DND-41 (cell line): ENCODE data around the gene PCDHB6.
"Not testable (repeated sequence)": the region's sequence is repeated elsewhere in the genome, so short reads cannot be mapped to it uniquely, and the experiment has no call there.

ENCODE experiments used
- ATAC-seq: fragments of 200-7000 bp; cut with Tn5 transposase; 3 replicates; pipeline ENCODE4 v1.9.1; 2021; ENCODE audit warnings: low read depth; ENCODE audit not compliant: insufficient read depth
- DNase-seq: peaks from one replicate; pipeline ENCODE4 v3.0.0-alpha.2; 2020
- H2AFZ ChIP-seq: 2 replicates; pipeline ENCODE4 v1.6.0; 2012; ENCODE audit warnings: low read depth, low read length
- H3K27ac ChIP-seq: 2 replicates; pipeline ENCODE4 v1.5.1; 2012; ENCODE audit warnings: low read length, inconsistent platforms
- H3K27me3 ChIP-seq: fragments of 200-600 bp; sonication (generic); 2 replicates; pipeline ENCODE4 v1.6.0; 2012; ENCODE audit warnings: low read length, mild to moderate bottlenecking, inconsistent platforms; ENCODE audit not compliant: insufficient read depth, poor library complexity
- H3K36me3 ChIP-seq: 2 replicates; pipeline ENCODE4 v1.5.1; 2012; ENCODE audit warnings: low read length, inconsistent platforms; ENCODE audit not compliant: insufficient read depth
- H3K4me1 ChIP-seq: 2 replicates; pipeline ENCODE4 v1.5.1; 2012; ENCODE audit warnings: mild to moderate bottlenecking, low read length; ENCODE audit not compliant: insufficient read depth
- H3K4me2 ChIP-seq: 2 replicates; pipeline ENCODE4 v1.6.0; 2012; ENCODE audit warnings: mild to moderate bottlenecking, moderate library complexity, low read length, inconsistent platforms; ENCODE audit not compliant: insufficient read depth
- H3K4me3 ChIP-seq, 2 experiments: fragments of 200-600 bp in 1 of 2; shearing (Covaris generic) in 1 of 2; 2 replicates each; pipeline ENCODE4 v1.5.1; 2012 to 2016; ENCODE audit warnings: inconsistent platforms in 2 of 2, low read length in 2 of 2, mild to moderate bottlenecking in 2 of 2, low read depth in 1 of 2, moderate library complexity in 1 of 2
- H3K79me2 ChIP-seq: 2 replicates; pipeline ENCODE4 v1.6.0; 2012; ENCODE audit warnings: low read length, inconsistent platforms; ENCODE audit not compliant: insufficient read depth
- H3K9ac ChIP-seq: 2 replicates; pipeline ENCODE4 v1.6.0; 2012; ENCODE audit warnings: low read depth, mild to moderate bottlenecking, inconsistent platforms, low read length, moderate library complexity
- H3K9me3 ChIP-seq: 2 replicates; pipeline ENCODE4 v1.5.1; 2012; ENCODE audit warnings: low read length, moderate library complexity, mild to moderate bottlenecking, inconsistent platforms; ENCODE audit not compliant: insufficient read depth, severe bottlenecking
- H4K20me1 ChIP-seq: 2 replicates; pipeline ENCODE4 v1.6.0; 2012; ENCODE audit warnings: low read length; ENCODE audit not compliant: insufficient read depth
- EZH2 ChIP-seq: IDR thresholded peaks from 3 replicates; pipeline ENCODE4 v1.6.1; 2012; ENCODE audit warnings: borderline replicate concordance, low read depth, mild to moderate bottlenecking, moderate library complexity, low read length, inconsistent platforms; ENCODE audit not compliant: severe bottlenecking
- TF ChIP-seq, protein P1 (sequence below): IDR thresholded peaks from 2 replicates; pipeline ENCODE4 v1.5.1; 2012; ENCODE audit warnings: borderline replicate concordance, low read length, moderate library complexity, mild to moderate bottlenecking; ENCODE audit not compliant: poor library complexity, severe bottlenecking; ENCODE audit errors: extremely low read depth

Gene PCDHB6

DNA sequence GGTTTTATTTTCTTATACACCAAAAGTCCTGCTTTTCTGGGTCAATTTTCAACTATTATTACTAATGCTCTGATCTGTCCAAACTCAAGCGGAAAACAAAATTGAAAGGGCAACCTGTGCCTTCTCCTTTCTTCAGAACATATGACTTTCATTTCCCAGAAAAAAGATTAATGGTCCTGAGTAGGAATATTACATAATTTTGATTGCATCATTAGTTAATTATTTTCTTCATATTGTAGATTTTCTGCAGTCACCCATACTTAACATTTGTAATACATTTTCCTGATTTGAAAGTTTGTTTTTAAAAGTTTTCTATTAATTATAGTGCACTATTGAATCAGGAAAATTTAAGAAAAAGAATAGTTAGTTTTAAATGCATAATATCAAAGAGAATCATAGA lies 26.1 kb downstream of the PCDHB6 start:
- DNase-seq = no peak
- H2AFZ ChIP-seq = no peak overlapping the region
- no peaks in the 10 kb centered on the region for H3K9me3 ChIP-seq
- H3K27me3 ChIP-seq = peaks cover 8% of the 10 kb centered on the region
- H3K79me2 ChIP-seq = no peaks in the 10 kb centered on the region
- H4K20me1 ChIP-seq = no peaks in the 10 kb centered on the region
- no peak overlapping the region for H3K4me3 ChIP-seq
- no peaks in the 10 kb centered on the region for H3K36me3 ChIP-seq
- no peak for ATAC-seq
- no peak overlapping the region for H3K27ac ChIP-seq
- no peaks in the 10 kb centered on the region for H3K4me1 ChIP-seq
- TF ChIP-seq, protein P1, sequence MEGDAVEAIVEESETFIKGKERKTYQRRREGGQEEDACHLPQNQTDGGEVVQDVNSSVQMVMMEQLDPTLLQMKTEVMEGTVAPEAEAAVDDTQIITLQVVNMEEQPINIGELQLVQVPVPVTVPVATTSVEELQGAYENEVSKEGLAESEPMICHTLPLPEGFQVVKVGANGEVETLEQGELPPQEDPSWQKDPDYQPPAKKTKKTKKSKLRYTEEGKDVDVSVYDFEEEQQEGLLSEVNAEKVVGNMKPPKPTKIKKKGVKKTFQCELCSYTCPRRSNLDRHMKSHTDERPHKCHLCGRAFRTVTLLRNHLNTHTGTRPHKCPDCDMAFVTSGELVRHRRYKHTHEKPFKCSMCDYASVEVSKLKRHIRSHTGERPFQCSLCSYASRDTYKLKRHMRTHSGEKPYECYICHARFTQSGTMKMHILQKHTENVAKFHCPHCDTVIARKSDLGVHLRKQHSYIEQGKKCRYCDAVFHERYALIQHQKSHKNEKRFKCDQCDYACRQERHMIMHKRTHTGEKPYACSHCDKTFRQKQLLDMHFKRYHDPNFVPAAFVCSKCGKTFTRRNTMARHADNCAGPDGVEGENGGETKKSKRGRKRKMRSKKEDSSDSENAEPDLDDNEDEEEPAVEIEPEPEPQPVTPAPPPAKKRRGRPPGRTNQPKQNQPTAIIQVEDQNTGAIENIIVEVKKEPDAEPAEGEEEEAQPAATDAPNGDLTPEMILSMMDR = no peak
- no peak for TF ChIP-seq EZH2
- H3K4me2 ChIP-seq = no peak overlapping the region
- no peak overlapping the region for H3K9ac ChIP-seq

DNA sequence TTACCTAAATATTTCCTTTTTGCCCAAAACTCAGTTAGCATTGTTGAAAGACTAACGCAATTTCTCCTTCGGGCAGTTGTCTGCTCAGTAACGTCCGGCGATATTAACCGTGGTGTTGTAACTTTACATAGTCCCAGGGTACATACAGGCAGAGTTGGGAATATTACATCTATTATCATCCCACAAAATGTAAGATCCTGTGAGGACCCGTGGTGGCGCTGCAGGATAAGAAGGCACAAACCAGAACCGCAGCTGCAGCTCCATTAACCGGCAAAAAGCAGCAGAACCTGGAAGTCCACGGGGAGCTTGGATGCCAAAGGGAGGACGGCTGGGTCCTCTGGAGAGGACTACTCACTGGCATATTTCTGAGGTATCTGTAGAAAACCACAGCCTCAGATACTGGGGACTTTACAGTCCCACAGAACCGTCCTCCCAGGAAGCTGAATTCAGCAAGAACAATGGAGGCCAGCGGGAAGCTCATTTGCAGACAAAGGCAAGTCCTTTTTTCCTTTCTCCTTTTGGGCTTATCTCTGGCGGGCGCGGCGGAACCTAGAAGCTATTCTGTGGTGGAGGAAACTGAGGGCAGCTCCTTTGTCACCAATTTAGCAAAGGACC lies 27.8 kb downstream of the PCDHB6 start, which contains the start of gene PCDHB8:
Gene PCDHB8, plus strand, starts transcription at position 214 of the 615 bp plus-strand sequence. Its CDS starts 245 bp downstream, at position 459.
- ATAC-seq, DNase-seq, H3K4me3 ChIP-seq: not testable (repeated sequence)

DNA sequence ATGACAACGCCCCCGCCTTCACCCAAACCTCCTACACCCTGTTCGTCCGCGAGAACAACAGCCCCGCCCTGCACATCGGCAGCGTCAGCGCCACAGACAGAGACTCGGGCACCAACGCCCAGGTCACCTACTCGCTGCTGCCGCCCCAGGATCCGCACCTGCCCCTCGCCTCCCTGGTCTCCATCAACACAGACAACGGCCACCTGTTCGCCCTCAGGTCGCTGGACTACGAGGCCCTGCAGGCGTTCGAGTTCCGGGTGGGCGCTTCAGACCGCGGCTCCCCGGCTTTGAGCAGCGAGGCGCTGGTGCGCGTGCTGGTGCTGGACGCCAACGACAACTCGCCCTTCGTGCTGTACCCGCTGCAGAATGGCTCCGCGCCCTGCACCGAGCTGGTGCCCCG lies 29.5 kb downstream of the PCDHB6 start:
- not testable (repeated sequence) for H3K4me2 ChIP-seq, H3K27me3 ChIP-seq, H3K9me3 ChIP-seq, H3K9ac ChIP-seq, H3K79me2 ChIP-seq, H4K20me1 ChIP-seq, H2AFZ ChIP-seq, H3K4me3 ChIP-seq, H3K36me3 ChIP-seq, H3K27ac ChIP-seq, DNase-seq, H3K4me1 ChIP-seq, ATAC-seq

More for the DNA sequence above, 27.8 kb downstream of the PCDHB6 start, which contains the start of gene PCDHB8:
- H2AFZ ChIP-seq, H3K9me3 ChIP-seq, H3K27me3 ChIP-seq, H4K20me1 ChIP-seq, H3K79me2 ChIP-seq, H3K36me3 ChIP-seq, H3K9ac ChIP-seq, H3K4me1 ChIP-seq, H3K27ac ChIP-seq, H3K4me2 ChIP-seq: not testable (repeated sequence)

DNA sequence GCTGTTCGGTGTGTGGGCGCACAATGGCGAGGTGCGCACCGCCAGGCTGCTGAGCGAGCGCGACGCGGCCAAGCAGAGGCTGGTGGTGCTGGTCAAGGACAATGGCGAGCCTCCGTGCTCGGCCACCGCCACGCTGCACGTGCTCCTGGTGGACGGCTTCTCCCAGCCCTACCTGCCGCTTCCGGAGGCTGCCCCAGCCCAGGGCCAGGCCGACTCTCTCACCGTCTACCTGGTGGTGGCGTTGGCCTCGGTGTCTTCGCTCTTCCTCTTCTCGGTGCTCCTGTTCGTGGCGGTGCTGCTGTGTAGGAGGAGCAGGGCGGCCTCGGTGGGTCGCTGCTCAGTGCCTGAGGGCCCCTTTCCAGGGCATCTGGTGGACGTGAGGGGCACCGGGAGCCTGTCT lies 30.0 kb downstream of the PCDHB6 start:
- not testable (repeated sequence) for H3K4me3 ChIP-seq

DNA sequence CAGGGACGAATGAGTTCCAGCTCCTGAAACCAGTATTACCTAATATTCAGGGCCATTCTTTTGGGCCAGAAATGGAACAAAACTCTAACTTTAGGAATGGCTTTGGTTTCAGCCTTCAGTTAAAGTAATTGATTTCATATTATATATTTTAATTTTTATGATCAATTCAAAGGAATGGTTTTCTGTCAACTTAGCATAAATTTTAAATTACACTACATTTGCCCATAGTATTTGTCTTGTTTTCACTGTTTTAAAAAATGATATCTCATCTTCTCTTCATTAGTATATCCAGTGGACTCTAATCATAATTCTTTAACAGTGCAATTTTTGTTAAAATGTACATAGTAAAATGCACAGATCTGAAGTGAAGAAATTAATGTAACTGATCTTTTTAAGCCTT lies 30.5 kb downstream of the PCDHB6 start:
- no peak for TF ChIP-seq EZH2
- TF ChIP-seq, protein P1 = no peak
- Histone ChIP-seq H4K20me1 (no peaks in the 10 kb centered on the region), H3K27ac (no peak overlapping the region), H3K36me3 (no peaks in the 10 kb centered on the region), H2AFZ (no peak overlapping the region), H3K4me2 (no peak overlapping the region), H3K4me3 (no peak overlapping the region), H3K9ac (no peak overlapping the region), H3K4me1 (no peaks in the 10 kb centered on the region), H3K79me2 (no peaks in the 10 kb centered on the region), H3K27me3 (peaks cover 8% of the 10 kb centered on the region), H3K9me3 (no peaks in the 10 kb centered on the region)
- no peak for ATAC-seq
- DNase-seq = no peak

More for the DNA sequence above, 30.0 kb downstream of the PCDHB6 start:
- not testable (repeated sequence) for H3K79me2 ChIP-seq, H3K4me1 ChIP-seq, ATAC-seq, H3K9me3 ChIP-seq, H2AFZ ChIP-seq, H3K27ac ChIP-seq, H3K4me2 ChIP-seq, H3K36me3 ChIP-seq, H4K20me1 ChIP-seq, H3K27me3 ChIP-seq, H3K9ac ChIP-seq, DNase-seq
